Measurements from ENCODE around the gene PSG5.
"Not testable (repeated sequence)": the region's sequence is repeated elsewhere in the genome, so short reads cannot be mapped to it uniquely, and the experiment has no call there.

PSG5 gene

GRCh38 chr19:43186311-43186935 is at the start of gene PSG5:
PSG5 (minus strand) TSS chr19:43186536; CDS start chr19:43186405, 131 bp downstream.
- peak within 1 kb of the TSS; percentile 9; the same call in 1 of the 2 replicates for H3K4me3 ChIP-seq (ENCODE audit: low read depth, low read length)

DNA sequence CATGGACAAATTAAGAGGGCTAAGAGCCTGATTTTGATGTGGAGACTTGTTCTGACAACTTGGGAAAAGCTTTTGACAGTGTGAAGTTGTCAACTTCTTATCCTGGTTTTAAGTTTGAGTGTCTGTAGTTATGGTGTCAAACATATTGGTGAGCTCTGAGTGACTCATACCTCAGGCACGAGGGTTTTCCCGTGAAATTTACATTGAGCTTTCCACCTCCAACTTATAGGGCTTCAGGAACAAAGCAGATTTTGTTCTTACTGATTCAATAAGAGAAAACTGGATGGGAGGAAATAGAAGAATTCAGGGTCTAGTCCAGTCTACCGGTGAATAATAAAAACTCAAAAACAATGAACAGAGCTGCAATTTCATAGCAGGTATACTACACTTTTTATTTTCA is 49.4 kb upstream of the PSG5 start:
- H3K4me3 ChIP-seq (ENCODE audit: low read depth, low read length), result not testable (repeated sequence)

- no peak overlapping the region for H3K4me3 ChIP-seq (ENCODE audit: low read depth, low read length)
- no peak for TF ChIP-seq CTCF (IDR thresholded peaks at IDR 0.05; ENCODE audit: low read depth, low read length)
Measured at GRCh38 chr19:43229315-43229714, 43.0 kb upstream of the PSG5 start.

DNA sequence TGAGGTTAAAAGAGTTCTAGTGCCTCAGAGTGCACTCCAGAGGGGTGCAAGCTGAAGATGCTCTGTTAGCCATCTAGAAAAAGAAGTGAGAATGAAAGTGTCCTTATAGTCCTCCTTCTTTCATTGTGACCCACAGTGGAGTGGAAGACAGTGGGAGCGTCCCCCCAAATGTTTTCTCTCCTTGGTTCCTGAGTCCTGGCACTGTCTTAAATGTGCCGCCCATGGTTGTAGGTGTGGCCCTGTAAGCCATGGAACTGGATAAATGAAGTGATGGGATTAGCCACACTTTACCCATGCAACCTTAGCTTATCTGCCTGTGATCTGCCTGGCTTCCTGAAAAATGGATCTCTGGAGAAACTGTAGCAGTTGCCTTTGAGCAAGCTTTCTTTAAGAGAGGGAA is 42.4 kb upstream of the PSG5 start:
- not testable (repeated sequence) for H3K4me3 ChIP-seq (ENCODE audit: low read depth, low read length)

DNA sequence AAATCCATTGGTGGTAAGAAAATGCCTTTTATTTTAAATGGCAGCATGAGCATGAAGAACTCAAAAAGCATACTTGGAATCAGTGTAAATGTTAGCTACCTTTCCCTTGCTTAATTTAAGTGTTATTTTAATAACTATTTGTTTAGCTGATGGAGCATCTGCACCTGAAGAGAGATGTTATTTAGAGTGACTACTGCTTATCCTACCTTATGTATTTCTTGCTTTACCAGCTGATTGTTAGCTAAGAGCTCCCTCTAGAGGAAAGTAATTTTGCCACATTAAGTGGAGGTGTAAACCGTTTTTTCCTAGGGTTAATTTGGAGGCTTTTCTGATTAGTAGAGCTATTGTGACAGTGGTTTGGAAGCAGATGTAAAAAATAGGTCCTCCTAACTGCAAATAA is 40.6 kb upstream of the PSG5 start:
- not testable (repeated sequence) for H3K4me3 ChIP-seq (ENCODE audit: low read depth, low read length)

DNA sequence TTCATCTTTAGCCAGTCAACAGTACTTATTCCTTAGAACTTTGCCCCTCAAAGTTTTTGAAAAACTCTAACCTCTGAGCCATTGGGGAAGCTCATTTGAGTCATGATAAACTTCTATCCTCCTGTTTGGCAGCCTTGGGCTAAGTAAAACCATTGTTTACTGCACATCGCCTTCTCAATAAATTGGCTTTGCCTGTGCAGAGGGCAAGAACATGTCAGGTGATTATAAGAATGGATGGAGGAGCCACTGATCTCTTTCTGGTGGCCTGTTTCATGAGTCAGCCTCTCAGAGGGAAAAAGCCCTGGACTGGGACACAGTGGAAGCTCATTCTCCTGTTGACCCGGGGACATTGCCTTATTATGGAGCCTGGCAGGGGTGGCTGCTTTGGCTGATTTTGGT is 38.5 kb upstream of the PSG5 start:
- TF ChIP-seq CTCF (IDR thresholded peaks at IDR 0.05; ENCODE audit: low read depth, low read length), result no peak
- H3K4me3 ChIP-seq (ENCODE audit: low read depth, low read length), result no peak overlapping the region

GRCh38 chr19:43224201-43224854 is 38.0 kb upstream of the PSG5 start:
- H3K4me3 ChIP-seq (ENCODE audit: low read depth, low read length), result not testable (repeated sequence)

GRCh38 chr19:43221891-43222290 is 35.6 kb upstream of the PSG5 start:
- H3K4me3 ChIP-seq (ENCODE audit: low read depth, low read length), result not testable (repeated sequence)

GRCh38 chr19:43219136-43219535 is 32.8 kb upstream of the PSG5 start:
- H3K4me3 ChIP-seq (ENCODE audit: low read depth, low read length), result not testable (repeated sequence)

DNA sequence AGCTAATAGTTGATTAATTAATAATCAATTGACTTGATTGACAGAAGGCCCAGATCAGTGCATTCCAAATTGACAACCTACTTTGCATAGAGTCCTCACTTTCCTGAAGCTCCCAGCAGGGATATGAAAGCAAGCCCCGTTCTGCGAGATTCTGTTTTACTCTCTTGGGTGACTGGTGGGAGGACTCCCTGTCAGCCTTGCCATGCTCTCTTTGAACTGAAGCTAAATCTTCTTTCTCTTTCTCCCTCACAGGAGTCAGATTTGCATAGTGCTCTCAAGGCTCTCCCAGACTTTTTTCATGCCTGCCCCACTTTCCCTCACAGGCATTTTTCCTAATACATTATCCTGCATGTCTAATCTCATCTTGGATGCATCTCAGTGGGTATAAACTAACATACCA is 29.5 kb upstream of the PSG5 start:
- H3K4me3 ChIP-seq (ENCODE audit: low read depth, low read length), result not testable (repeated sequence)

DNA sequence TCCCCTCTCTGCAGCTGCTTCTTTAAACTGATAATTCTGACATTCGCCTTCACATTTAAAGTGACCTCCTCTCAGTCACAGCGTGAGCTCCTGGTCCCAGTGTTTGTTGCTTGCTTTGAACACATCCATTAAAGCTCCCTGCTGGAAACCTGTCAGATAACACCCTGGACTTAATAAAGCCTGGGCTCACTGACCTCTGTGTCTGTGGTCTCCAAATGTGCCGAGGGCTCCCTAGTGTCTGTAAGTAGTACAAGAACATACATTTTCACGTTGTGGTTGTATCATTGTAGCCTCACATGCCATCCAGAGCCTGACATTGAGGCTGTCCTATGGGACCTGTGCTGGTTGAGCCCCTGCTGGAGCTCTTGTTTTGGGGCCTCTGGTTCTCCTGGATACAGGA is 21.7 kb upstream of the PSG5 start:
- TF ChIP-seq CTCF (IDR thresholded peaks at IDR 0.05; ENCODE audit: low read depth, low read length), result no peak
- H3K4me3 ChIP-seq (ENCODE audit: low read depth, low read length), result no peak overlapping the region

DNA sequence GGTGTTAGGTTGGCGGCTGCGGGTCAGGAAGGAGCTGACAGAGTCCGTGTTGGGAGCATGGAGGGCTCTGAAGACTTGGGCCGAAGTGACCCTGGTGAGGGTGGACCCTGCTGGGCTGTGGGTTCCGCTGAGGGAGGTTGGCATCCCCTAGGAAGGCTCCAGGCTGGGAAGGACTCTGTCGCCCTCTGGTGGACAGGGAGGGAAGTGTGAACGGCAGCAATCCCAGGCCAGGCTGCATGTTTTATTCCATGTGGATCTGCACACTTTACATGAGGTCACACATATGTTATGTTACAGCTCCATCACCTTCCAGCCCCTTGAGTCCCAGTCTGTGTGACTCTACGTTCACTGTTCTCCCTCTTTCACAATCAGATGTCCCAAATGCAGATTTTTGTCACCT is 20.8 kb upstream of the PSG5 start:
- peak; percentile 57 for TF ChIP-seq CTCF (IDR thresholded peaks at IDR 0.05; ENCODE audit: low read depth, low read length)
- not testable (repeated sequence) for H3K4me3 ChIP-seq (ENCODE audit: low read depth, low read length)

GRCh38 chr19:43205471-43206105 is 19.3 kb upstream of the PSG5 start, which contains the start of gene PSG4:
PSG4 (minus strand) TSS chr19:43205638; CDS start chr19:43205536, 102 bp downstream.
- peak within 1 kb of the TSS; percentile 53 for H3K4me3 ChIP-seq (ENCODE audit: low read depth, low read length)

GRCh38 chr19:43203611-43204010 is 17.3 kb upstream of the PSG5 start:
- H3K4me3 ChIP-seq (ENCODE audit: low read depth, low read length), result peak overlapping the region; percentile 53; the same call in 1 of the 2 replicates

DNA sequence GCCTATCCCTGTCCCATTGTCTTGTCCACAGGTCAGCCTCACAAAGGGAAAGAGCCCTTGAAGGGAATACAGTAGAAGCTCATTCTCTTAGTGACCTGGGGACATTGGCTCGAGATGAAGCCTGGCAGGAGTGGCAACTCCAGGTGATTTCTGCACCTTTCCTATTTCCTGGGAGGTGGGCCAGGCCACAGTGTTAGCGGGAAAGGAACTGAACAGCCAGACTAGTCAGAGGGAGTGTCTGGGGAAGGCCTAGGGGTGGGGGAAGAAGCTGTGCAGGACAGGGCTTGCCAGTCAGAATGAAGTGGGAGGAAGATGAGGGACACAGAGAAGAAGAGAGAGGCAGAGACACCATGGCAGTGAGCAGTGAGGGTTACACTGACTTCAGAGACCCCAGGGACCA is 15.6 kb upstream of the PSG5 start:
- not testable (repeated sequence) for H3K4me3 ChIP-seq (ENCODE audit: low read depth, low read length)
